H1 (cell line): ENCODE measurements around the gene GFRAL. TPM values are rescaled to one million over a fixed set of nuclear protein-coding genes. Genes with fewer than 3 reads are reported as not detected.
A peak's percentile ranks its signal among the peaks of the same experiment; 100 is the strongest.

ENCODE experiments used
- CTCF ChIA-PET: fragments of 300-600 bp; sonication (Branson Sonifier 250); formaldehyde crosslinking; loops from one replicate; lab custom pipeline; 2021; ENCODE audit not compliant: partially characterized antibody; lab: Charles Lee
- POLR2A ChIA-PET: fragments of 300-600 bp; sonication (Branson Sonifier 250); formaldehyde crosslinking; loops from one replicate; lab custom pipeline; 2021; ENCODE audit warnings: inconsistent platforms; ENCODE audit not compliant: partially characterized antibody; lab: Charles Lee
- DNase-seq, 2 experiments: peaks; one replicate each; pipeline versions ENCODE4 v3.0.0 to v3.0.0-alpha.2; 2010 to 2022; ENCODE audit warnings: low spot score in 2 of 2, low read depth in 1 of 2, mixed read lengths in 1 of 2
- FAIRE-seq: peaks from 2 replicates; lab custom pipeline; 2011; peaks lifted over from hg19 to GRCh38; lab: Jason Lieb, UNC
- H2AFZ ChIP-seq: 2 replicates; pipeline ENCODE4 v1.8.1; 2012; ENCODE audit warnings: low read length, inconsistent platforms
- H2AK5ac ChIP-seq: 2 replicates; pipeline ENCODE4 v1.6.1; 2013; ENCODE audit warnings: low read depth, low read length
- H2BK120ac ChIP-seq: replicated peaks from 2 replicates; pipeline ENCODE3; 2013; ENCODE audit warnings: low read depth, low read length, inconsistent platforms
- H2BK12ac ChIP-seq: 2 replicates; pipeline ENCODE4 v1.6.1; 2013; ENCODE audit warnings: low read depth, low read length
- H2BK15ac ChIP-seq: 2 replicates; pipeline ENCODE4 v1.6.1; 2013; ENCODE audit warnings: low read length
- H2BK20ac ChIP-seq: 2 replicates; pipeline ENCODE4 v1.6.1; 2013; ENCODE audit warnings: low read length
- H2BK5ac ChIP-seq: 2 replicates; pipeline ENCODE4 v1.6.1; 2013; ENCODE audit warnings: low read depth, low read length
- H3K14ac ChIP-seq: 2 replicates; pipeline ENCODE4 v1.6.1; 2013; ENCODE audit warnings: inconsistent platforms; ENCODE audit not compliant: insufficient read length
- H3K18ac ChIP-seq: 2 replicates; pipeline ENCODE4 v1.6.1; 2013; ENCODE audit warnings: low read length; ENCODE audit errors: extremely low read depth
- H3K23ac ChIP-seq: 2 replicates; pipeline ENCODE4 v1.6.1; 2013; ENCODE audit warnings: inconsistent platforms; ENCODE audit not compliant: insufficient read length
- H3K23me2 ChIP-seq: 2 replicates; pipeline ENCODE4 v1.6.1; 2013; ENCODE audit warnings: low read depth, low read length
- H3K27ac ChIP-seq: 2 replicates; pipeline ENCODE4 v1.6.1; 2011; ENCODE audit warnings: low read depth, low read length, inconsistent platforms
- H3K27me3 ChIP-seq, 4 experiments: replicated peaks in 1 of 4; 1 replicate in 1 of 4; 2 replicates in 3 of 4; pipeline versions ENCODE4 v1.6.1 to v1.8.1; 2011 to 2013; ENCODE audit warnings: low read length in 3 of 4, mild to moderate bottlenecking in 3 of 4, inconsistent platforms in 2 of 4, mixed read lengths in 2 of 4, moderate library complexity in 1 of 4; ENCODE audit not compliant: control insufficient read depth in 3 of 4, insufficient read depth in 3 of 4; ENCODE audit errors: extremely low read depth in 1 of 4
- H3K36me3 ChIP-seq, 4 experiments: 2 replicates each; pipeline versions ENCODE4 v1.6.1 to v1.8.1; 2011 to 2013; ENCODE audit warnings: mild to moderate bottlenecking in 4 of 4, low read length in 3 of 4, moderate library complexity in 2 of 4, control low read depth in 1 of 4, inconsistent platforms in 1 of 4; ENCODE audit not compliant: insufficient read depth in 4 of 4, control insufficient read depth in 2 of 4
- H3K4ac ChIP-seq: replicated peaks from 2 replicates; pipeline ENCODE3; 2013; ENCODE audit warnings: low read length, low read depth, mixed read lengths, inconsistent platforms; ENCODE audit not compliant: insufficient read length
- H3K4me1 ChIP-seq, 4 experiments: replicated peaks in 1 of 4; 1 replicate in 1 of 4; 2 replicates in 3 of 4; pipeline versions ENCODE4 v1.6.1 to v1.8.1; 2011 to 2013; ENCODE audit warnings: low read length in 3 of 4, inconsistent platforms in 2 of 4, mixed read lengths in 1 of 4; ENCODE audit not compliant: insufficient read depth in 4 of 4, control insufficient read depth in 3 of 4
- H3K4me2 ChIP-seq, 2 experiments: 2 replicates each; pipeline versions ENCODE4 v1.6.1 to v1.8.1; 2011 to 2013; ENCODE audit warnings: low read depth in 2 of 2, low read length in 2 of 2, control low read depth in 1 of 2, inconsistent platforms in 1 of 2, mild to moderate bottlenecking in 1 of 2; ENCODE audit not compliant: insufficient read depth in 1 of 2
- H3K4me3 ChIP-seq, 4 experiments: fragments of 200-600, 300-600 bp in 1 of 4; sonication (generic), shearing (Covaris generic), sonication (Bioruptor Twin) in 1 of 4; 2 replicates each; pipeline versions ENCODE4 v1.5.1 to v1.8.1; 2011 to 2016; ENCODE audit warnings: low read length in 4 of 4, low read depth in 3 of 4, control low read depth in 2 of 4, inconsistent platforms in 2 of 4, mild to moderate bottlenecking in 2 of 4, mixed read lengths in 1 of 4, moderate library complexity in 1 of 4; ENCODE audit not compliant: insufficient read depth in 2 of 4; ENCODE audit errors: extremely low read depth in 1 of 4
- H3K56ac ChIP-seq: replicated peaks from 2 replicates; pipeline ENCODE3; 2013; ENCODE audit warnings: low read depth, mild to moderate bottlenecking, mixed read lengths, low read length, inconsistent platforms; ENCODE audit not compliant: insufficient read length
- H3K79me1 ChIP-seq: 2 replicates; pipeline ENCODE4 v1.6.1; 2013; ENCODE audit warnings: low read depth, low read length, control low read depth
- H3K79me2 ChIP-seq, 2 experiments: 2 replicates each; pipeline versions ENCODE4 v1.6.1 to v1.8.1; 2012 to 2013; ENCODE audit warnings: low read length in 2 of 2, mild to moderate bottlenecking in 2 of 2, inconsistent platforms in 1 of 2; ENCODE audit not compliant: insufficient read depth in 2 of 2, control insufficient read depth in 1 of 2
- H3K9ac ChIP-seq, 4 experiments: replicated peaks in 1 of 4; 1 replicate in 1 of 4; 2 replicates in 3 of 4; pipeline versions ENCODE4 v1.6.1 to v1.8.1; 2011 to 2013; ENCODE audit warnings: low read depth in 3 of 4, low read length in 3 of 4, control low read depth in 2 of 4, mild to moderate bottlenecking in 2 of 4, moderate library complexity in 2 of 4, inconsistent platforms in 1 of 4; ENCODE audit errors: extremely low read depth in 1 of 4
- H3K9me3 ChIP-seq, 2 experiments: 2 replicates each; pipeline versions ENCODE4 v1.6.1 to v1.8.1; 2012 to 2013; ENCODE audit warnings: mild to moderate bottlenecking in 2 of 2, moderate library complexity in 2 of 2, control low read depth in 1 of 2, inconsistent platforms in 1 of 2, low read depth in 1 of 2, low read length in 1 of 2, mixed read lengths in 1 of 2; ENCODE audit not compliant: insufficient read depth in 2 of 2
- H4K20me1 ChIP-seq, 2 experiments: replicated peaks in 1 of 2; 2 replicates each; pipeline versions ENCODE3 to v1.8.1; 2011 to 2013; ENCODE audit warnings: inconsistent platforms in 2 of 2, low read length in 2 of 2, mild to moderate bottlenecking in 1 of 2; ENCODE audit not compliant: insufficient read depth in 2 of 2, control insufficient read depth in 1 of 2
- H4K5ac ChIP-seq: 2 replicates; pipeline ENCODE4 v1.6.1; 2013; ENCODE audit warnings: low read length, low read depth, mixed read lengths, inconsistent platforms; ENCODE audit not compliant: insufficient read length
- H4K8ac ChIP-seq: 2 replicates; pipeline ENCODE4 v1.8.0; 2013; ENCODE audit warnings: mild to moderate bottlenecking, moderate library complexity, low read length, inconsistent platforms; ENCODE audit not compliant: insufficient read depth; ENCODE audit errors: extremely low read depth
- H4K91ac ChIP-seq: replicated peaks from 2 replicates; pipeline ENCODE3; 2013; ENCODE audit warnings: low read length, mixed read lengths, inconsistent platforms; ENCODE audit not compliant: insufficient read length
- ASH2L ChIP-seq: fragments of 200-600, 300-600 bp; sonication (generic); IDR thresholded peaks from one replicate; pipeline ENCODE4 v1.7.1; 2017; ENCODE audit warnings: low read length
- CTBP2 ChIP-seq: IDR thresholded peaks from 2 replicates; pipeline ENCODE4 v1.7.0; 2011; ENCODE audit warnings: borderline replicate concordance, mild to moderate bottlenecking, moderate library complexity, mixed read lengths, low read length; ENCODE audit not compliant: insufficient read depth, insufficient read length
- KDM1A ChIP-seq: fragments of 200-600, 300-600 bp; sonication (generic); IDR thresholded peaks from 2 replicates; pipeline ENCODE4 v1.7.1; 2016; ENCODE audit warnings: mild to moderate bottlenecking, low read length, borderline replicate concordance
- NRF1 ChIP-seq: IDR thresholded peaks from 2 replicates; pipeline ENCODE4 v1.6.1; 2011; ENCODE audit warnings: mild to moderate bottlenecking, low read depth, low read length, improper control_type of control experiment
- SAP30 ChIP-seq: fragments of 300-600 bp; sonication (generic); IDR thresholded peaks from 2 replicates; pipeline ENCODE4 v1.7.1; 2012; ENCODE audit warnings: low read length, moderate library complexity, mild to moderate bottlenecking, inconsistent platforms; ENCODE audit not compliant: insufficient read depth, insufficient replicate concordance
- SP2 ChIP-seq: IDR thresholded peaks from 2 replicates; pipeline ENCODE4 v1.6.1; 2012; ENCODE audit warnings: mild to moderate bottlenecking, low read length, inconsistent platforms
- TAF7 ChIP-seq: optimal IDR thresholded peaks from 2 replicates; pipeline ENCODE3; 2011; ENCODE audit warnings: low read depth, mild to moderate bottlenecking, inconsistent platforms, low read length, moderate library complexity, borderline replicate concordance
- WGBS, 2 experiments: shearing (Covaris generic) in 1 of 2; methylation state at CpG; one replicate each; pipeline versions ENCODE4 v1.1.6 to v1.1.7; 2013 to 2015; ENCODE audit warnings: low lambda C conversion rate in 2 of 2, mixed read lengths in 2 of 2, inconsistent platforms in 1 of 2, low coverage in 1 of 2, missing lambda C conversion rate in 1 of 2; ENCODE audit not compliant: insufficient replicate concordance in 2 of 2, insufficient coverage in 1 of 2, insufficient read length in 1 of 2; ENCODE audit errors: extremely low coverage in 1 of 2, missing lambda C conversion rate in 1 of 2; 5-methylcytosine and 5-hydroxymethylcytosine counted together
- polyA plus RNA-seq, 7 experiments: library from polyadenylated mRNA; depleted of rRNA in 3 of 7; stranded (reverse) in 5 of 7; unstranded in 2 of 7; fragments of >200 nt in 5 of 7; fragments of 200-250 nt in 2 of 7; gene quantifications; 1 replicate in 5 of 7; 2 replicates in 1 of 7; 4 replicates in 1 of 7; pipeline versions ENCODE4 v1.2.1 to v1.2.3, GENCODE V29; 2011 to 2013; ENCODE audit warnings: missing spikeins in 2 of 7, mixed read lengths in 2 of 7
- total RNA-seq: library from RNA; stranded (reverse); fragmentation: NEBNext Ultra II Directional; extraction: Animal tissue kit (Norgen Biotek cat#: 25700); gene quantifications from 2 replicates; pipeline ENCODE4 v1.2.1, GENCODE V29; 2021
- TF ChIP-seq, protein P1 (sequence below): IDR thresholded peaks from 2 replicates; pipeline ENCODE4 v1.6.1; 2011; ENCODE audit warnings: low read length, improper control_type of control experiment
- TF ChIP-seq, protein P2 (sequence below): IDR thresholded peaks from 2 replicates; pipeline ENCODE4 v1.6.1; 2011; ENCODE audit warnings: low read depth, mild to moderate bottlenecking, low read length; ENCODE audit not compliant: insufficient read depth
- TF ChIP-seq, protein P3 (sequence below): IDR thresholded peaks from 2 replicates; pipeline ENCODE4 v1.6.1; 2012; ENCODE audit warnings: low read length, inconsistent platforms

GFRAL gene
- total and polyA plus RNA-seq, 2 of the 8 experiments (the other 6 are each of a cell fraction or from before 2014, with no cell fraction given), result not detected

DNA sequence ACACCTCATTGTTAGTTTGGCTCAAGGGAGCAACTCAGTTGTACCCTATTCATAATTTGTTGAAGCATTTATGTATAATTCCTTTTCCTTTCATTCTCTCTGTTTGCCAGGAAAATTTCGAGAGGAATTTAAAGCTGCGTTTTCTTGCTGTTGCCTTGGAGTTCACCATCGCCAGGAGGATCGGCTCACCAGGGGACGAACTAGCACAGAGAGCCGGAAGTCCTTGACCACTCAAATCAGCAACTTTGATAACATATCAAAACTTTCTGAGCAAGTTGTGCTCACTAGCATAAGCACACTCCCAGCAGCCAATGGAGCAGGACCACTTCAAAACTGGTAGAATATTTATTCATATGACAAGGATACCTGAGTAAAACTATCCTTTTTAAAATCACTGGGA, 45.2 kb upstream of the GFRAL start:
- H2BK120ac ChIP-seq, result no peak overlapping the region
- CTCF ChIA-PET, result interaction anchor here (1.3 to 1.9 kb wide), 3 partner anchors 11 to 1011 kb away, joined by 4 to 12 read pairs (median 5); no protein-coding TSS in a partner anchor
- H3K14ac ChIP-seq, result no peak overlapping the region
- TF ChIP-seq TAF7 (no peak), NRF1 (no peak), ASH2L (no peak), CTBP2 (no peak), KDM1A (no peak), SP2 (no peak), SAP30 (no peak)
- TF ChIP-seq, protein P1, sequence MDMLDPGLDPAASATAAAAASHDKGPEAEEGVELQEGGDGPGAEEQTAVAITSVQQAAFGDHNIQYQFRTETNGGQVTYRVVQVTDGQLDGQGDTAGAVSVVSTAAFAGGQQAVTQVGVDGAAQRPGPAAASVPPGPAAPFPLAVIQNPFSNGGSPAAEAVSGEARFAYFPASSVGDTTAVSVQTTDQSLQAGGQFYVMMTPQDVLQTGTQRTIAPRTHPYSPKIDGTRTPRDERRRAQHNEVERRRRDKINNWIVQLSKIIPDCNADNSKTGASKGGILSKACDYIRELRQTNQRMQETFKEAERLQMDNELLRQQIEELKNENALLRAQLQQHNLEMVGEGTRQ, result no peak
- TF ChIP-seq, protein P2, sequence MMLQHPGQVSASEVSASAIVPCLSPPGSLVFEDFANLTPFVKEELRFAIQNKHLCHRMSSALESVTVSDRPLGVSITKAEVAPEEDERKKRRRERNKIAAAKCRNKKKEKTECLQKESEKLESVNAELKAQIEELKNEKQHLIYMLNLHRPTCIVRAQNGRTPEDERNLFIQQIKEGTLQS, result no peak
- TF ChIP-seq, protein P3, sequence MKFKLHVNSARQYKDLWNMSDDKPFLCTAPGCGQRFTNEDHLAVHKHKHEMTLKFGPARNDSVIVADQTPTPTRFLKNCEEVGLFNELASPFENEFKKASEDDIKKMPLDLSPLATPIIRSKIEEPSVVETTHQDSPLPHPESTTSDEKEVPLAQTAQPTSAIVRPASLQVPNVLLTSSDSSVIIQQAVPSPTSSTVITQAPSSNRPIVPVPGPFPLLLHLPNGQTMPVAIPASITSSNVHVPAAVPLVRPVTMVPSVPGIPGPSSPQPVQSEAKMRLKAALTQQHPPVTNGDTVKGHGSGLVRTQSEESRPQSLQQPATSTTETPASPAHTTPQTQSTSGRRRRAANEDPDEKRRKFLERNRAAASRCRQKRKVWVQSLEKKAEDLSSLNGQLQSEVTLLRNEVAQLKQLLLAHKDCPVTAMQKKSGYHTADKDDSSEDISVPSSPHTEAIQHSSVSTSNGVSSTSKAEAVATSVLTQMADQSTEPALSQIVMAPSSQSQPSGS, result no peak

More for the DNA sequence above, 45.2 kb upstream of the GFRAL start:
- no peak overlapping the region for H3K27ac ChIP-seq
- no peak overlapping the region for H2BK20ac ChIP-seq
- H3K79me1 ChIP-seq, result no peaks in the 10 kb centered on the region
- no peak overlapping the region for H3K4me2 ChIP-seq
- H2AFZ ChIP-seq, result no peak overlapping the region
- H3K4me3 ChIP-seq, result no peak overlapping the region
- H4K8ac ChIP-seq, result no peak overlapping the region
- no peak overlapping the region for H2BK15ac ChIP-seq
- no peaks in the 10 kb centered on the region for H3K27me3 ChIP-seq
- peaks cover 0 to 4% (median under 1%) of the 10 kb centered on the region in 4 experiments; a peak in 4 of 7 replicates for H3K4me1 ChIP-seq
- no peaks in the 10 kb centered on the region for H3K79me2 ChIP-seq
- no peak overlapping the region for H3K23ac ChIP-seq
- H4K5ac ChIP-seq, result no peak overlapping the region
- no peaks in the 10 kb centered on the region for H3K36me3 ChIP-seq
- POLR2A ChIA-PET, result no interaction called here
- H2AK5ac ChIP-seq, result no peak overlapping the region
- H4K20me1 ChIP-seq, result no peaks in the 10 kb centered on the region
- H3K4ac ChIP-seq, result no peak overlapping the region
- H2BK12ac ChIP-seq, result no peak overlapping the region
- FAIRE-seq, result peak; percentile 36
- DNase-seq, result no peak
- no peak overlapping the region for H3K9ac ChIP-seq
- no peak overlapping the region for H2BK5ac ChIP-seq
- H3K23me2 ChIP-seq, result no peaks in the 10 kb centered on the region; the same call in 1 of the 2 replicates
- no peak overlapping the region for H3K56ac ChIP-seq
- no peaks in the 10 kb centered on the region for H3K9me3 ChIP-seq
- WGBS, 2 experiments, result 84% methylated on average over 6 of the region's 6 CpGs; no CpG with 5 or more reads in 1 of the 2 experiments
- H4K91ac ChIP-seq, result no peak overlapping the region
- H3K18ac ChIP-seq, result no peak overlapping the region
